HEK293 (cell line): ENCODE measurements around the gene CBFA2T2.

ENCODE experiments used
- CTCF ChIA-PET: fragments of 350-600 bp; formaldehyde crosslinking; extraction: SDS; loops from one replicate; lab custom pipeline; 2021; ENCODE audit warnings: antibody characterized with exemption; lab: Yijun Ruan, JAX
- POLR2A ChIA-PET: fragments of 300-600 bp; formaldehyde crosslinking; extraction: SDS; loops from one replicate; lab custom pipeline; 2020; ENCODE audit warnings: antibody characterized with exemption, inconsistent platforms; lab: Yijun Ruan, JAX
- H3K27ac ChIP-seq: fragments of 200-500 bp; sonication (Bioruptor generic); 2 replicates; pipeline ENCODE4 v1.5.1; 2014; ENCODE audit warnings: low read depth, low read length, control low read depth, inconsistent platforms; ENCODE audit errors: extremely low read depth
- H3K36me3 ChIP-seq, 2 experiments: fragments of 200-500 bp in 1 of 2; sonication (Bioruptor generic) in 1 of 2; 1 replicate in 1 of 2; 2 replicates in 1 of 2; pipeline ENCODE4 v1.5.1; 2014 to 2017; ENCODE audit warnings: inconsistent platforms in 2 of 2, low read length in 2 of 2; ENCODE audit not compliant: control insufficient read depth in 2 of 2, insufficient read depth in 1 of 2
- H3K4me1 ChIP-seq: fragments of 200-500 bp; sonication (Bioruptor generic); 2 replicates; pipeline ENCODE4 v1.5.1; 2014; ENCODE audit warnings: mild to moderate bottlenecking, low read length, inconsistent platforms; ENCODE audit not compliant: control insufficient read depth, insufficient read depth
- H3K4me3 ChIP-seq: 2 replicates; pipeline ENCODE4 v1.5.1; 2011; ENCODE audit warnings: low read depth, mild to moderate bottlenecking, control low read depth, low read length, moderate library complexity
- H3K9me3 ChIP-seq: fragments of 200-500 bp; sonication (Bioruptor generic); 2 replicates; pipeline ENCODE4 v1.5.1; 2014; ENCODE audit warnings: low read depth, low read length, inconsistent platforms; ENCODE audit not compliant: control insufficient read depth, insufficient read depth
- GLI2 ChIP-seq: fragments of 450-650 bp; formaldehyde crosslinking; IDR thresholded peaks from 2 replicates; pipeline ENCODE4; 2017; ENCODE audit warnings: missing biosample characterization, missing genetic modification characterization, low read depth, borderline replicate concordance
- HOXC10 ChIP-seq: sonication (generic); formaldehyde crosslinking; IDR thresholded peaks from 2 replicates; pipeline ENCODE4 v1.8.1; 2023; ENCODE audit warnings: mild to moderate bottlenecking, missing genetic modification reagents
- IKZF3 ChIP-seq: fragments of 450-650 bp; IDR thresholded peaks from 2 replicates; pipeline ENCODE4 v1.5.0; 2018; ENCODE audit warnings: missing biosample characterization, mild to moderate bottlenecking, missing genetic modification characterization, moderate library complexity
- PRDM1 ChIP-seq: fragments of 450-650 bp; formaldehyde crosslinking; IDR thresholded peaks from 2 replicates; pipeline ENCODE4; 2016; ENCODE audit warnings: missing biosample characterization, missing genetic modification characterization
- SCRT1 ChIP-seq: fragments of 450-650 bp; formaldehyde crosslinking; IDR thresholded peaks from 2 replicates; pipeline ENCODE4 v1.5.1; 2016; ENCODE audit warnings: missing biosample characterization, missing genetic modification characterization, borderline replicate concordance
- SCRT2 ChIP-seq: fragments of 450-650 bp; formaldehyde crosslinking; IDR thresholded peaks from 2 replicates; pipeline ENCODE4 v1.5.1; 2016; ENCODE audit warnings: missing biosample characterization, missing genetic modification characterization
- ZBTB7A ChIP-seq: fragments of 450-650 bp; formaldehyde crosslinking; IDR thresholded peaks from 2 replicates; pipeline ENCODE4 v1.5.1; 2016; ENCODE audit warnings: low read depth, missing biosample characterization, missing genetic modification characterization
- ZFHX2 ChIP-seq: fragments of 450-650 bp; formaldehyde crosslinking; conservative IDR thresholded peaks from 2 replicates; pipeline ENCODE4 v1.5.1; 2016; ENCODE audit warnings: missing biosample characterization, missing genetic modification characterization
- ZFP41 ChIP-seq: fragments of 450-650 bp; formaldehyde crosslinking; IDR thresholded peaks from 2 replicates; pipeline ENCODE4 v1.5.1; 2016; ENCODE audit warnings: missing biosample characterization, missing genetic modification characterization, borderline replicate concordance
- ZNF10 ChIP-seq: fragments of 450-650 bp; formaldehyde crosslinking; IDR thresholded peaks from 2 replicates; pipeline ENCODE4 v1.5.1; 2017; ENCODE audit warnings: missing biosample characterization, missing genetic modification characterization
- ZNF155 ChIP-seq: fragments of 450-650 bp; formaldehyde crosslinking; IDR thresholded peaks from 2 replicates; pipeline ENCODE4 v1.5.1; 2016; ENCODE audit warnings: missing biosample characterization, missing genetic modification characterization
- ZNF16 ChIP-seq: fragments of 450-650 bp; formaldehyde crosslinking; IDR thresholded peaks from 2 replicates; pipeline ENCODE4 v1.5.1; 2016; ENCODE audit warnings: low read depth, missing biosample characterization, missing genetic modification characterization
- ZNF214 ChIP-seq: fragments of 450-650 bp; formaldehyde crosslinking; IDR thresholded peaks from 2 replicates; pipeline ENCODE4 v1.5.1; 2017; ENCODE audit warnings: missing biosample characterization, mild to moderate bottlenecking, missing genetic modification characterization, borderline replicate concordance
- ZNF274 ChIP-seq, 2 experiments: fragments of 200-500 bp in 1 of 2; fragments of 450-650 bp in 1 of 2; sonication (Bioruptor generic) in 1 of 2; formaldehyde crosslinking in 1 of 2; IDR thresholded peaks; 2 replicates each; pipeline versions ENCODE4 v1.5.1 to v1.6.1; 2014 to 2016; ENCODE audit warnings: borderline replicate concordance in 1 of 2, inconsistent platforms in 1 of 2, low read length in 1 of 2, missing biosample characterization in 1 of 2, missing genetic modification characterization in 1 of 2
- ZNF335 ChIP-seq: fragments of 450-650 bp; formaldehyde crosslinking; conservative IDR thresholded peaks from 2 replicates; pipeline ENCODE4 v1.5.1; 2016; ENCODE audit warnings: missing biosample characterization, missing genetic modification characterization
- ZNF341 ChIP-seq: fragments of 450-650 bp; formaldehyde crosslinking; IDR thresholded peaks from 2 replicates; pipeline ENCODE4; 2016; ENCODE audit warnings: low read depth, missing biosample characterization, missing genetic modification characterization
- ZNF433 ChIP-seq: fragments of 450-650 bp; formaldehyde crosslinking; IDR thresholded peaks from 2 replicates; pipeline ENCODE4 v1.5.1; 2016; ENCODE audit warnings: missing biosample characterization, missing genetic modification characterization, low read depth
- ZNF514 ChIP-seq: fragments of 450-650 bp; formaldehyde crosslinking; IDR thresholded peaks from 2 replicates; pipeline ENCODE4 v1.5.1; 2016; ENCODE audit warnings: missing biosample characterization, missing genetic modification characterization
- ZNF560 ChIP-seq: fragments of 450-650 bp; formaldehyde crosslinking; IDR thresholded peaks from 2 replicates; pipeline ENCODE4 v1.5.1; 2017; ENCODE audit warnings: missing biosample characterization, missing genetic modification characterization, borderline replicate concordance
- ZNF629 ChIP-seq: fragments of 450-650 bp; formaldehyde crosslinking; IDR thresholded peaks from 2 replicates; pipeline ENCODE4 v1.5.1; 2017; ENCODE audit warnings: missing biosample characterization, missing genetic modification characterization
- ZNF658 ChIP-seq: fragments of 450-650 bp; formaldehyde crosslinking; IDR thresholded peaks from 2 replicates; pipeline ENCODE4; 2016; ENCODE audit warnings: missing biosample characterization, missing genetic modification characterization
- ZNF677 ChIP-seq: fragments of 450-650 bp; IDR thresholded peaks from 2 replicates; pipeline ENCODE4 v1.5.0; 2018; ENCODE audit warnings: missing biosample characterization, mild to moderate bottlenecking, missing genetic modification characterization, moderate library complexity
- ZNF776 ChIP-seq: fragments of 450-650 bp; formaldehyde crosslinking; IDR thresholded peaks from 2 replicates; pipeline ENCODE4 v1.5.0; 2017; ENCODE audit warnings: missing biosample characterization, missing genetic modification characterization, borderline replicate concordance
- ZNF777 ChIP-seq: fragments of 450-650 bp; formaldehyde crosslinking; IDR thresholded peaks from 2 replicates; pipeline ENCODE4 v1.5.1; 2017; ENCODE audit warnings: missing biosample characterization, missing genetic modification characterization, borderline replicate concordance
- ZNF792 ChIP-seq: fragments of 450-650 bp; formaldehyde crosslinking; IDR thresholded peaks from 2 replicates; pipeline ENCODE4 v1.5.1; 2016; ENCODE audit warnings: missing biosample characterization, missing genetic modification characterization
- ZSCAN30 ChIP-seq: fragments of 450-650 bp; IDR thresholded peaks from 2 replicates; pipeline ENCODE4 v1.5.1; 2018; ENCODE audit warnings: missing biosample characterization, mild to moderate bottlenecking, missing genetic modification characterization, moderate library complexity
- TF ChIP-seq, protein P1 (sequence below): fragments of 450-650 bp; formaldehyde crosslinking; IDR thresholded peaks from 2 replicates; pipeline ENCODE4 v1.5.1; 2017; ENCODE audit warnings: missing biosample characterization, missing genetic modification characterization
- TF ChIP-seq, protein P2 (sequence below): fragments of 450-650 bp; formaldehyde crosslinking; IDR thresholded peaks from 2 replicates; pipeline ENCODE4 v1.5.1; 2016; ENCODE audit warnings: missing biosample characterization, missing genetic modification characterization
- TF ChIP-seq, protein P3 (sequence below): fragments of 450-650 bp; formaldehyde crosslinking; IDR thresholded peaks from 2 replicates; pipeline ENCODE4 v1.5.1; 2016; ENCODE audit warnings: missing biosample characterization, missing genetic modification characterization

CBFA2T2 gene

DNA sequence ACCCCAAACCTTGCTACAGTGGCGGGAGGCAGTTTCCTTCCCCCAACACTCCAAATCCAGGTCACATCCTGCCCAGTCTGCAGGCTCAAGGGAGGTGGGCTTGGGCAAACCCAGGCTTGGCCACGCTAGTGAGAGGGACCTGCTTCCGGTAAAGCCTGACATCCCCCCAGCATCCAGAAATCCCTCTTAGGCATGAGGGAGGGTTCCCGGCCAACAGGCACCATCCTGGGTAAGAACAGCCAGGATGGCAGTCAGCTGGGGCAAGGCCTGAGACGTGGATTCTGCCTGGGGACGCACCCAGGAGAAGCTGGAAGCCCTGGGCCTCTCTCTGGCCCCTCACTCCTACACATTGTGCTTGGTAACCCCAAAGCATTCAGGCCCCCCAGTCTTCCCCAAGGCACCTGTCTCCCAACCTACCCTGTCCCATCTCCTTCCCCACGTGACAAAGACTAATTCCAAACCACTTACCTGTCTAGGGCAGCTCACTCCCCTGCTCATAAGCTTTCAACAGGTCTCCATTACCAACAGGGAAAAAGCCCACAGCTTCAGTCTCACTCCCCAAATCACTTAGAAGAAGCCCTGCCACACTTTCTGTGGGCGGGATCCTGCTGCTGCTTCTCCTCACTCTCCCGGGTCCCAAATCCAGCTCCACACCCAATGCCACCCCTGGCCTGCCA, 174.3 kb downstream of the CBFA2T2 start:
- TF ChIP-seq ZNF629 (no peak), GLI2 (no peak), ZNF792 (tag by site-specific recombination) (no peak), ZBTB7A (tag by site-specific recombination) (0 out of 2 replicates have a peak, but pooled peaks have one; percentile 47), ZNF777 (tag by site-specific recombination) (no peak), ZNF335 (tag by site-specific recombination) (peak; percentile 50), IKZF3 (peak; percentile 12; the same call in 1 of the 2 replicates), SCRT2 (tag by site-specific recombination) (peak; percentile 97), PRDM1 (peak; percentile 66), ZFP41 (no peak), ZNF341 (peak; percentile 44; the same call in 1 of the 2 replicates), ZNF433 (no peak), ZNF560 (tag by site-specific recombination) (no peak), ZNF16 (tag by site-specific recombination) (no peak), ZNF514 (no peak), ZNF274 (IDR thresholded peaks at IDR 0.05; ENCODE audit: low read length) (no peak), ZNF274 (tag by site-specific recombination; IDR thresholded peaks at IDR 0.05; ENCODE audit: borderline replicate concordance) (no peak), ZNF658 (tag by site-specific recombination) (no peak), HOXC10 (CRISPR knock-in tag) (no peak), SCRT1 (tag by site-specific recombination) (peak; percentile 88; the same call in 1 of the 2 replicates), ZNF677 (tag by site-specific recombination) (peak; percentile 69), ZNF776 (tag by site-specific recombination) (no peak), ZNF214 (no peak), ZFHX2 (tag by site-specific recombination) (peak; percentile 53), ZNF155 (no peak), ZSCAN30 (no peak), ZNF10 (no peak)
- TF ChIP-seq, protein P1, sequence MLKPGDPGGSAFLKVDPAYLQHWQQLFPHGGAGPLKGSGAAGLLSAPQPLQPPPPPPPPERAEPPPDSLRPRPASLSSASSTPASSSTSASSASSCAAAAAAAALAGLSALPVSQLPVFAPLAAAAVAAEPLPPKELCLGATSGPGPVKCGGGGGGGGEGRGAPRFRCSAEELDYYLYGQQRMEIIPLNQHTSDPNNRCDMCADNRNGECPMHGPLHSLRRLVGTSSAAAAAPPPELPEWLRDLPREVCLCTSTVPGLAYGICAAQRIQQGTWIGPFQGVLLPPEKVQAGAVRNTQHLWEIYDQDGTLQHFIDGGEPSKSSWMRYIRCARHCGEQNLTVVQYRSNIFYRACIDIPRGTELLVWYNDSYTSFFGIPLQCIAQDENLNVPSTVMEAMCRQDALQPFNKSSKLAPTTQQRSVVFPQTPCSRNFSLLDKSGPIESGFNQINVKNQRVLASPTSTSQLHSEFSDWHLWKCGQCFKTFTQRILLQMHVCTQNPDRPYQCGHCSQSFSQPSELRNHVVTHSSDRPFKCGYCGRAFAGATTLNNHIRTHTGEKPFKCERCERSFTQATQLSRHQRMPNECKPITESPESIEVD (tag by site-specific recombination): no peak
- TF ChIP-seq, protein P2, sequence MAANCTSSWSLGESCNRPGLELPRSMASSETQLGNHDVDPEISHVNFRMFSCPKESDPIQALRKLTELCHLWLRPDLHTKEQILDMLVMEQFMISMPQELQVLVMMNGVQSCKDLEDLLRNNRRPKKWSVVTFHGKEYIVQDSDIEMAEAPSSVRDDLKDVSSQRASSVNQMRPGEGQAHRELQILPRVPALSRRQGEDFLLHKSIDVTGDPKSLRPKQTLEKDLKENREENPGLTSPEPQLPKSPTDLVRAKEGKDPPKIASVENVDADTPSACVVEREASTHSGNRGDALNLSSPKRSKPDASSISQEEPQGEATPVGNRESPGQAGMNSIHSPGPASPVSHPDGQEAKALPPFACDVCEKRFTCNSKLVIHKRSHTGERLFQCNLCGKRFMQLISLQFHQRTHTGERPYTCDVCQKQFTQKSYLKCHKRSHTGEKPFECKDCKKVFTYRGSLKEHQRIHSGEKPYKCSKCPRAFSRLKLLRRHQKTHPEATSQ (tag by site-specific recombination): 0 out of 2 replicates have a peak, but pooled peaks have one; percentile 3
- TF ChIP-seq, protein P3, sequence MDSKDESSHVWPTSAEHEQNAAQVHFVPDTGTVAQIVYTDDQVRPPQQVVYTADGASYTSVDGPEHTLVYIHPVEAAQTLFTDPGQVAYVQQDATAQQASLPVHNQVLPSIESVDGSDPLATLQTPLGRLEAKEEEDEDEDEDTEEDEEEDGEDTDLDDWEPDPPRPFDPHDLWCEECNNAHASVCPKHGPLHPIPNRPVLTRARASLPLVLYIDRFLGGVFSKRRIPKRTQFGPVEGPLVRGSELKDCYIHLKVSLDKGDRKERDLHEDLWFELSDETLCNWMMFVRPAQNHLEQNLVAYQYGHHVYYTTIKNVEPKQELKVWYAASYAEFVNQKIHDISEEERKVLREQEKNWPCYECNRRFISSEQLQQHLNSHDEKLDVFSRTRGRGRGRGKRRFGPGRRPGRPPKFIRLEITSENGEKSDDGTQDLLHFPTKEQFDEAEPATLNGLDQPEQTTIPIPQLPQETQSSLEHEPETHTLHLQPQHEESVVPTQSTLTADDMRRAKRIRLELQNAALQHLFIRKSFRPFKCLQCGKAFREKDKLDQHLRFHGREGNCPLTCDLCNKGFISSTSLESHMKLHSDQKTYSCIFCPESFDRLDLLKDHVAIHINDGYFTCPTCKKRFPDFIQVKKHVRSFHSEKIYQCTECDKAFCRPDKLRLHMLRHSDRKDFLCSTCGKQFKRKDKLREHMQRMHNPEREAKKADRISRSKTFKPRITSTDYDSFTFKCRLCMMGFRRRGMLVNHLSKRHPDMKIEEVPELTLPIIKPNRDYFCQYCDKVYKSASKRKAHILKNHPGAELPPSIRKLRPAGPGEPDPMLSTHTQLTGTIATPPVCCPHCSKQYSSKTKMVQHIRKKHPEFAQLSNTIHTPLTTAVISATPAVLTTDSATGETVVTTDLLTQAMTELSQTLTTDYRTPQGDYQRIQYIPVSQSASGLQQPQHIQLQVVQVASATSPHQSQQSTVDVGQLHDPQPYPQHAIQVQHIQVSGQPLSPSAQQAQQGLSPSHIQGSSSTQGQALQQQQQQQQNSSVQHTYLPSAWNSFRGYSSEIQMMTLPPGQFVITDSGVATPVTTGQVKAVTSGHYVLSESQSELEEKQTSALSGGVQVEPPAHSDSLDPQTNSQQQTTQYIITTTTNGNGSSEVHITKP (tag by site-specific recombination): no peak
- ChIA-PET POLR2A (interaction anchor here (1.0 to 3.2 kb wide), 13 partner anchors 8 to 263 kb away, joined by 3 to 23 read pairs (median 7); partner anchors contain the start of genes CBFA2T2, CDK5RAP1, NECAB3 and PXMP4), CTCF (interaction anchor here (0.6 to 1.8 kb wide), 5 partner anchors 11 to 368 kb away, joined by 3 to 8 read pairs (median 4); no protein-coding TSS in a partner anchor)
- H3K4me3 ChIP-seq: peak overlapping the region; percentile 58
- peak overlapping the region; percentile 62; the same call in 1 of the 2 replicates for H3K27ac ChIP-seq
- peaks cover 0 to 40% of the 10 kb centered on the region in 2 experiments; a peak in 1 of 3 replicates for H3K36me3 ChIP-seq
- H3K9me3 ChIP-seq: no peaks in the 10 kb centered on the region
- no peaks in the 10 kb centered on the region for H3K4me1 ChIP-seq
